GM13977 (cell line): ENCODE measurements around the gene METTL24.

Source experiments
- DNase-seq: peaks from one replicate; pipeline ENCODE4 v3.0.0; 2012; ENCODE audit warnings: low spot score
- CTCF ChIP-seq: IDR thresholded peaks from 2 replicates; pipeline ENCODE4 v1.5.1; 2012; ENCODE audit warnings: mild to moderate bottlenecking, control low read depth; ENCODE audit not compliant: insufficient read depth; ENCODE audit errors: extremely low read depth, missing control alignments
- in situ Hi-C: fragments of 300-500 bp; cut with MboI; formaldehyde crosslinking; loops from one replicate; pipeline ENCODE4 v1.12.0; 2022; ENCODE audit warnings: low sequenced_read_pairs, low pct_unique_long_range_greater_than_20kb, mixed read lengths, inconsistent platforms; ENCODE audit not compliant: unreplicated experiment

The METTL24 gene

DNA sequence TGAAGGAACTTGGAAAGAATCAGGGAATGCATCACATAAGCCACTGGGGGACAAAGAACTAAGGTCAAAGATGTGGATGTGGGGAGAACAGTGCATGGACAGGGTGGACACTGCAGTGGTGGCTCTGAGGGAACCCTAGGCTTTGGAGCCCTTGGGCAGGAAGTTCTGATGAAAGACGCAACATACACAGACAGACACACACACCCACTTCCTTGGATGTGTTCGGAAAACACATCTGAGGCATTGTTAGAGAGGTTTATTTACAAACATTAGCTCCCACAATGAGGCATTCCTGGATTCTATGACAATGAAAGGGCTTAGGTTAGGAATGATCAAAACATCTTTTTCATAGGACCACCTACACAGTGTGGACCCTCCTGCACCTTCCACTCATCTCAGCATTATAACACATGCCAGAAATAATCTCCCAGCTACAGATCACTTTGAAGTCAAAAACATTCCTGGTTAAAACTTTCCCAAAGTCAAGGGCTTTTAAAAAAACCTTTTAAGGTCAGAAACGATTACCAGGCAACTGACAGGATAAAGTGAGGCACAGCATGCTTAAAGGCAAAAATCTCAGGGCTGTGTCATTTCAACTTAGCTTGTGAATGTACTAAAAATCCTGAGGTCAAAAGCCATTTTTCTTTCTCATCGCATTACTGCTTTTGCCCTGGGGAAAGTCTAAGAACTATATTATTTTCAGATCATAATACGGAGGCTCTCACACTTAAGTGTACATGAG lies 6.4 kb upstream of the METTL24 start:
- in situ Hi-C loops, result no loop called here
- no peak for TF ChIP-seq CTCF
- DNase-seq, result no peak

DNA sequence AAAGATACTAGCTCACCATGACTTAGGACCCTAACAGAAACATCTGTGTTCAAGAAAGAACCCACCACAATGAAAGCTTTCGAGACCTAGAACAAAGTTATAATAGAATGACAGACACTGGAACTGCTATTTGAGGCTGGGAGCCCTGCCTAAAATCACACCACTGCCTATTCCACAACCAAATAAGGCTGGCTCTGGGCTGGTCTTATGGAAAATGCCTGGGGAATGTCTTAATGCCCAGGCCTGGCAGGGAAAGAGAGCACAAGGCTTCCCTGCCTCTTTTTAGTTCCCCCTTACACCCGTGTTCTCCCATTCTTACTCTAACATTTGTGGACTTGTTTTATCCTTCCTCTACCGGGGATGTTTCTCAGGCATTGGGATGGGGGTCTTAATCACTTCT lies 5.6 kb upstream of the METTL24 start:
- DNase-seq, result no peak
- no peak for TF ChIP-seq CTCF
- in situ Hi-C loops, result no loop called here

GRCh38 chr6:110360676-110361075 lies 2.5 kb upstream of the METTL24 start:
- TF ChIP-seq CTCF, result no peak
- DNase-seq, result no peak
- in situ Hi-C loops, result no loop called here

GRCh38 chr6:110359556-110359955 lies 1.4 kb upstream of the METTL24 start:
- in situ Hi-C loops, result no loop called here
- DNase-seq, result no peak
- TF ChIP-seq CTCF, result no peak

DNA sequence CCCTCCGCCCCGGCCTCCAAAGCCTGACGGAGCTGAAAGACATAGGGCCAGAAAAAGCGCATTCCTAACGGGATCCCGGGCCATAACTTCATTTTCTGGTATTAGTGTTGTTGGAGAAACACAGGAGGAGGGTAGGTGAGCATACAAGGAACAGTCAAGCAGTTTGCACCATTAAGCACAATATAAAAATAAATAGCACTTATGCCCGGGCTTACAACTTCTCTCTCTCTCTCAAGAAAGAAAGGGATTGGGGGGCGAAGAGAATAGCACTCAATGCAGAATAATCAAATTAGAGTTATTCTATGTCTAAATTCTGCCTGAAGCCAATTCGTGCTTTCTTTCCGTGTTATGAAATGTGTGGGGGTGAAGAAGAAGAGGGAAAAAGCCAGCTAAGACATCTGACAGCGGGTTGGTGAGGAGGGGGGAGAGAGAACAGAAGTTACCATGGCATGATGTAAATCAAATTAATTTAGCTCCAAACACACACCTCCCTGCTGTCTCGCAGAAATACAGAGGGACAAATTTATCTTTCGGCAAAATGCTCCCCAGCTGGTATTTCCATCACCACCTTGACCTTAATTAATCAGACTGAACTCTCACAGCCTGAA lies 508 bp upstream of the METTL24 start:
- DNase-seq, result no peak
- no peak for TF ChIP-seq CTCF
- in situ Hi-C loops, result no loop called here

DNA sequence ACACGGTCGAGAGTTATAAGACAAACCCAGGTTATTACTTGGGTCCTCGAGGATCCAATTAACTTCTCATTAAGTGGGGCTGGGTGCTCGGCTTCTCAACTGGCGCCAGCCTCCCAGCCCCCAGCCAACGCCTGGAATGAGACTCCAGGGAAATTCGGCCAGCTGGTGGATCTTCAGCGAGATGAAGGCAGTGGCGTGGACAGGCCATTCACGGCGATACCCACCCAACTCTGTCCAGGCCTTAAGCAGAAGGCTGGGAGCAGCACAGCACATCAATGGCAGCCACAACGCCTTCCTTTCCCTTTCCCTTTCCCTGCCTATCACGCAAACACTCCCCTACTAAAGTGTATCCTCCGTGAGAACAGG lies 868 bp downstream of the METTL24 start:
- DNase-seq, result no peak
- in situ Hi-C loops, result no loop called here
- TF ChIP-seq CTCF, result no peak
